ENCODE results near the gene NR3C1.
"Not testable (repeated sequence)": the region's sequence is repeated elsewhere in the genome, so short reads cannot be mapped to it uniquely, and the experiment has no call there.

The NR3C1 gene

DNA sequence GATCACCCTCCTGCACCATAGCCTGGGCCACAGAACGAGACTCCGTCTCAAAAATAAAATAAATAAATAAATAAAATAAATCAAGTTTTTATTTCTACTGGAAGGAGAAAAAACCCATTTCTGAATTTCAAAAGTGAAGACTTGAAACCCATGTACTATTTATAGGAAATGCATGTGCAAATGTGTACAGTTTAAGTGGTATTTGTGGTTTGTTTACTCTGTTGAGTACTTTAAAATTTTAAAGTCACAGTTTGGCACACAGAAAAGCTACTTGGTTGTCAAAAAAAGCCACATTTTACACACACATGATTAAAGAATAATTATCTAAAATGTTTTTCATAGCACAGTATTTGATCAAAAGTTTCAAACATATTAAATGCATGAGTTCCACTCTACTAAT, 43.6 kb downstream of the NR3C1 start:
- DNase-seq: no peak

DNA sequence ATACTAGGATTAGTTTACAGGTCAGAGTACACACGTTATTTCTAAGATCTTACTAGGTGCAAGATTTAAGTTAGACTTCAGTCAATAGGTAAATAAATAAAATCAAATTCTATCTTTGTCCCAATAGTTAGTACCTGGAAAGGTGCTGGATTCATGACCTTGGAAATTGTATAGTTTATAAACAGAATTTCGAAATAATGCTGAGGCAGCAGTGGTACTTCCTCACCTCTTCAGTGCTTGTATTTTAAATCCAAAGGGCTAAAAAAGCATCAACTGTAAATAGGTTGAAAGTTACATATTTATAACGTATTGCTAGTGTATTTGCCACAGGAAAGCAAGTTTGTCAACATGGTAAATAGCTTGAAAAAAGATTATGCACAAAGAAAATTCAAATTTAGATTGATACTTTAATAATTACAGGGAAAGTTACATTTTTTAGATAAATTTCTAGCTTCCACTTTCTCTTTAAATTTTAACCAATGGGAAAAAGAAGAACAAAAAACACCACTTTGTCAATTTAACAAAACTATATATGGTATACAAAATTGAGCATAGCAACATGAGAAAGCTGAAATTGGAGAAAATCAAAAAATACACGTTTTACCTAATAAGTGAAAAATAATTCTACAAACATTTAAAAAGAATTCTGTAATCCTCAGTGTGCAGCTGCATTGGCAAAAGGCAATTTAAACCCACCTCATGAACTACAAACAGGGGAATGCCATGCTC, 46.5 kb downstream of the NR3C1 start:
- DNase-seq: no peak

DNA sequence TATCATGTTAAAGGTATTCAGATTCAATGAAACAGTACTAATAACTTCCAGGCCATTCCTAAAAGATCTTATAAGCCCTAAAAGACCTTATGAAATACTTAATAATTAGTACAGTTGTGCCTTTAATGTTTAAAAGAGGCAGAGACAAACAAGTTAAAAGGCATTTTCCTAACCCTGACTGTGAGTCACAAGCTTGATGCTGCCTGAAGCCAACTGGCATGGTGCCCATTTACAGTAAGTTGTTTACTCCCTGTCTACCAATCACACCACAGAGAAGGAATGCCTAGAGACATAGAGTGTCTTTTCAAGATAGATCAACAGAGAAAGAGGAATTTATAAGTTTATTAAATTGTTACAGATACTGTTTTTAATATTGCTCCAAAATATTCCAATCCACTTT, 47.8 kb downstream of the NR3C1 start:
- DNase-seq: peak; percentile 1

DNA sequence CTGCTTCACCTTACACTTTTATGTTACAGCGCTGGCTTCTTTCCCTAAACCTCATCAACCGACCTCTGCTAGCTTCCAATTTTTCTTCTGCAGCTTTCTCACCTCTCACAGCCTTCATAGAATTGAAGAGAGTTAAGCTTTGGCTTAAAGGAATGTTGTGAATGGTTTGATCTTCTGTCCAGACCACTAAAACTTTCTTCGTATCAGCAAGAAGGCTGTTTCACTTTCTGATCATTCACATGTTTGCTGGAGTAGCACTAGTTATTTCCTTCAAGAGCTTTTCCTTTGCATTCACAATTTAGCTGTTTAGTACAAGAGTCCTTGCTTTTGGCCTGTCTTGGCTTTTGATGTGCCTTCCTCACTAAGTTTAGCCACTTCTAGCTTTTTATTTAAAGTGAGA, 49.5 kb downstream of the NR3C1 start:
- DNase-seq: no peak

DNA sequence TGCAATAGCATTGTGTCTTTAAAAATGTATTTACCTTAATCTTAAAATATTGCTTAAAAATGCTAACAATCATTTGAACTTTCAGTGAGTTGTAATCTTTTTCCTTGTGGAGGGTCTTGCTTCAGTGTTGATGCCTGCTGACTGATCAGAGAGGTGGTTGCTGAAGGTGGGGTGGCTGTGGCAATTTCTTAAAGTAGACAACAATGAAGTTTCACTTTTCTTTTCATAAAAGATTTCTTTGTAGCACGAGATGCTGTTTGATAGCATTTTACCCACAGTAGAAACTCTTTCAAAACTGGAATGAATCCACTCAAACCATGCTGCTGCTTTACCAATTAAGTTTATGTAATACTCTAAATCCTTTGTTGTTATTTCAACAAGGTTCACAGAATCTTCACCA, 50.8 kb downstream of the NR3C1 start:
- no peak for DNase-seq

DNA sequence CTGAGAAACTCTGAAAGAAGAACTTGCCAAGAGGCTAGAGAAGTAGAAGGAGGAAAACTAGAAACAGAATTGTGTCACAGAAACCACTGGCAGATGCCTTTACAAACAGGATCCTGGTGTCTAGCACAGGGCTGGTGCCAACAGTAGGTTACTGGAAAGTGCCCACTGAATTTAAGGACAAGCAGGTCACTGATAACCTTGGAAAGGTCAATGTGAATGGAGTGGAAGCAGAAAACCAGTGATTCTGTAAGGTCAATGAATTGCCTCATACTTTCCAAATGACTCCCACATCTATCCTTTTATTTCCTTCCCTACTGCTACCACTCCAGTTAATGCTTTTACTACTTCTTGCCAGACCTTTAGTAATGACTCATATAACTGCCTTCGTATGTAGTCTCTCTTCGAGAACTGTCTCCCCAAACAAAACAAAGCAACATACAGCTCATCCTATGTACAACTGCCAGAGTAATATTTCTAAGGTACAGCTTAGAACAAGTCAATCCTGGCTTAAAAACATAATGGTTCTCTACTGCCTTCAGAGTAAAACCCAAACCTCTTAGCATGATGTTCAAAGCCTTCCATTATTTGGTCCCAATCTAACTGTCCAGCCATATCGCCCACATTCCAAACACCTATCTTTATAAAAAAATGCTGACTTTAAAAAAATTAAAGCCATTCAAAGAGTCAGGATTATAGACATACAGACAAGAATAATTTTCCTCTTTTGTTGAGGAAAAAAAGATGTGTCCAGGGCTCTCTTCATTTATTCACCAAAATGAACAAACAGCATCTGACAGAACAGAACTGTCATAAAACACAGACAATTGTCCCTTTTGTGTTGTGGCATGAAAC, 52.5 kb downstream of the NR3C1 start:
- DNase-seq: no peak

DNA sequence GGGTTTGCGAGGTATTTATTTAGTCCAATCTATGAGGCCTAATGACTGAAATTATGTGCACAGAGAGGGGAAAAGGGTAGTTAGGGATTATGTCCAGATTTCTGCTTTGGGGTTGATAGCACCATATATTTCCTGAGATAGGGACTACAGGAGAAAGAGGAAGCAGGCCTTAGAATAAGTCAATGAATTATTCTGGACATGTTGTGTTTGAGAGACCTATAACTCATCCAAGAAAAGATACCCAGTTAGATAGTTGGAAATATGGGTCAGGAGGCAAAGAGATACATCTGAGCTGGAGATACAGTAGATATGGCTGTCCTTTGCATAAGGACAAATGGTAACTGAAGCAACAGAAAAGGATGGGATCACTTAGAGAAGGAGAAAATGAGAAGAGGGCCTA, 53.1 kb downstream of the NR3C1 start:
- DNase-seq: no peak

DNA sequence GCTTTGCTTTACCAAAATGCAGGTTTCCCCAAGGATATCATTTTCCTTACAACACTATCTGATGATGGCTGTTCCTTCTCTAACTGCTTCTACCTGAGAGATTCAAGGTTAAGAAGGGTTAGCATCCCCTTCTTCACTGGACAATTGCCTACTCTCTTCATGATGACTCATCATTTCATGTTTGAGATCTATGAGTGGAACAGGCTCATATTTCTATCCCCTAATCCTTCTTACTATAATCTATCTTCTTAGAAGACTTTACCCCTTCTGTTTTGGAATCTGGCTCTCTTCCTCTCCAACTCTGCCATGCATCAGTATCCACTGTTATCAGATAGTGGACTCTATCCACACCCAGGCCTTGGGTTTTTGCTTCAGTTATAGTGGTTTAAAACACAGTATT, 54.3 kb downstream of the NR3C1 start:
- no peak for DNase-seq

DNA sequence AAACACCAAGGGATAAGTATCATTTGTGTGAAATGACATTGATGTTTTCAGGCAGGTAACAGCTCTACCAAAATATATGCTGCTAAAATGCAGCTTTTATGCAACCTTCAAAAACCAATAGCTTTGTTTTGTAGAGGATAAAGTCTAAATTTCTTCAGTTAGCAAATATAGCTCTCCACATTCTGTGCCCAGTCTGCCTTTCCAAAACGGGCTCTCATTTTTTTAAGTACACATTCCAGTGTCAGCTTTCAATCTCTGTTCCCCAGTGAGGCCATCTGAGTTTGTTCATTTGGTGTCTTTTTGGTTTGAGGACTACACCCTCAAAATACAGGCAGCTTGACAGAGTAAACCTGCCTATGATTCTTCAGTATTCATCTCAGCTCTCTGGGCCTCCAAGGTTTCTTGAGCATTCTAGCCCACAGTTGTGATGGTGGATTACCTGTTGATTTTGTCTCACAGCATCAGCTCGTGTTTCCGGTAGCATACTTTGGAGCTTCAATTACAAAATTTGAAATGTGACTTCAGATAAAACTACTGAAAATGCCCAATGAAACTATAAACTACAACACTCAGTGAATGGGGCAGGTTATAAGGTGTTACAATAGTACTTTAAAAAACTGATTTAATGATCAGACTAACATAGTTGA, 55.7 kb downstream of the NR3C1 start:
- no peak for DNase-seq

DNA sequence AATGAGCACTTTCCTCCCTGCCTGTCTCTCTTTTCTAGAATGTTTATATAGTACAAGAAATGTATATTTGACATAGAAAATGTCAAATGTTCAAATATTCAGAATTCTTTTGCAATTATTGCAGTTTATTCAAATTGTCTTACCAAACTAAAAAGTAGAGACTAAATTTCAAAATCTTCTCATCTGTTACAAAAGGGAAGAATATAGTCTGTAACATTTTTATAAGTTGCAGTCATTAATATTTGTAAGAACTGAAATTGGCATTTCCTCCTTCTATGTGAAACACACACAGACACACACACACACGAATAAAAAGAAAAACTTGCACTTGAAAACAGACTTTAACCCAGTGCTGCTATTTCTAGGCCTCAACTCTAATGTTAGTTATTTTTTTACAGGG, 56.4 kb downstream of the NR3C1 start:
- no peak for DNase-seq

DNA sequence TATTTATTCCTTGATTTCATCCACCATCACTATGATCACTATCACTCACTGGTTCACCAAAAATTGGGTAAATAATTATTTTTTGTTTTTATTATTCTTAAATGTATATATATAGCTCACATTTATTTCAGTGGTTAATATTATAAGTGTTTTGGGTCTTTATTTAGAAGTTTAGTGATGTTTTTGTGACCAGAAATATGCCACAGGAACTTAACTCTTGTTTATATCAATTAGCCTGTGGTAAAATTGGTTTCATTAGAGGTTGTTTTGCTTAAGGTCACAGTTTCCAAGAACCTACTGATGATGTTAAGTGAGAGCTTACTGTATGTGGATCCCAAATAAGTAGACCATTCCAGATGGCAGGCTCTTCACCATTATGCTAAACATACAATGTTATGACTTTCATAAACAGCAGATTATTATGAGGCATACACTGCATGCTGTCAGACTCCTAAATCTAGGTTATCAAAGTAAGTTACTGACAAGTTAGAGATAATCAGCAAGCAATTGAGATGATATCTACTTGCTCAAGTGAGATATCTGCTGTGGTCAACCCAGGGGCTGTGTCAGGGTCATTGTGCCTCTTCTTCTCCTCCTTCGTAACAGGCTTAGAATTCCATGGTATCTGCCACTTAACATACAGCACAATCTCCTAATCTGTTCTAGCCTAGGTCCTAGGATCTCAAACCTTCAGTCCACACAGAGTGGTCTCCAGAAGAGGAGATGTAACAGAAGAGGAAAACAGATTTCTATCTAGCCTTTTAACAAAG, 57.6 kb downstream of the NR3C1 start:
- DNase-seq: no peak

DNA sequence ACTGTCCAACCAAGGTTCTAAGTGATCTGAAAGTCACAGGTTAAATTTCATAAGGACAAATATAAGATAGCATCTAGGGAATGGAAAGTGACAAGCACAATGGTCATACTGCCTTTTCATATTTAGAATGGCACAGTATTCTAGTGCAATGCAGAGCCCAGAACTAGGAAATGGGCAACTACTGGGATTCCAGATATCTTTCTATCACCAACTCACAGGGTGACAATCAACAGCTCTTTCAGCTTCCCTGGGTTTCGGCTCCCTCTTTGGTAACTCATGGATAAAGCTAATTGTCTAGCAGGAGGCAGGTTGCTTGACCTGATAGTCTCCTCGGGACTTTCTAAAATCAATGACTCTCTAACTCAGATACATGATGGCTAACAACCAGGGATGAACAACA, 60.4 kb downstream of the NR3C1 start:
- no peak for DNase-seq

DNA sequence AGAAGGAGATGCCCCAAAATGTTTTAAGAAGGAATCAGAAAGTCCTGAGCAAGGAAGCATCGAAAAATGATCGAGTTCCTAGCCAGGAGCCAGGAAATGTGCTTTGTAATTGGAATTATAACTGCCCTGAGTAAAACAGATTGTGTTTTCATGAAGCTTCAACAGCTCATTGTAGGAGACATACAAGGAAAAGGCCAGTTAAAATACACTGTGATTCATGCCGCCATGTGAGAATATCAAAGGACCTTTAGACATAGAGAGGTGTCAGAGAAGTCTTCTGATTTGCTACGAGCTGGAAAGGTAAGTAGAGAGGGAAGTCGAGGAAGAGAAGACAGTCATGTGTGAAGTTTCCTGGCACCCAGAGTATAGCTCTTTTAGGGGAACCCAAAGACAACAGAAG, 60.9 kb downstream of the NR3C1 start:
- no peak for DNase-seq

DNA sequence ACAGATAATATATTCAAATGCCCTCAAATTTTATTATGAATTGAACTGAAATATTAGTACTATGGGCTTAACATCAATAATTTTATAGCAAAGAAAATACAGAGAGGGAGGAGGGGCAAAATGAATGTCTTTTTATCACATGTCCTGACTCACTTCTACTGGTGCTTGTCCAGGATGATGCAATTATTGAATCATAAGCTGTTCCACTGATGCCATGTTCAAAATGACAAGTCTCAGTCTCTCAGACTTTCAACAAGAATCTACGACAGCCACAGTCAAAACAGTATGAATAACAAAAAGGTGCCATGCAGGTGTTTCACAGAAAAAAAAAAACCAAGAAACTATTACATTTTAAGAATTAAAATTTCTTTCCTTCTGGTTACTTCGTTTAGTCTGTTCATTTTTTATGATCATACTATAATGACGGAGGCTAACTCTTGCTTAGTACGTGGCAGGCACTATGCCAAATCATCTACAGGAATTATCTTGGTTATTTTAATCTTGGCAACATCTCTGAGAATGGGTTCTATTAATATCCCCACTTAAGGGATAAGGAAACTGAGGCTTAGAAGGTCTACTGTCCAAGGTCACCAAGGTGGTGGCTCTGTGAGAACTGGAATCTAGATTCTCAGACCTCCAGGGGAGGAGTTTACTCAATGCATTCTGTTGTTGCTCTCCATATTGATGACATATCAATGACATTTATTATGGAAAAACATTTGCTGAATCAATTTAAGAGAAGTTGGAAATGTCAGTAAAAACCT, 61.5 kb downstream of the NR3C1 start:
- DNase-seq: no peak

DNA sequence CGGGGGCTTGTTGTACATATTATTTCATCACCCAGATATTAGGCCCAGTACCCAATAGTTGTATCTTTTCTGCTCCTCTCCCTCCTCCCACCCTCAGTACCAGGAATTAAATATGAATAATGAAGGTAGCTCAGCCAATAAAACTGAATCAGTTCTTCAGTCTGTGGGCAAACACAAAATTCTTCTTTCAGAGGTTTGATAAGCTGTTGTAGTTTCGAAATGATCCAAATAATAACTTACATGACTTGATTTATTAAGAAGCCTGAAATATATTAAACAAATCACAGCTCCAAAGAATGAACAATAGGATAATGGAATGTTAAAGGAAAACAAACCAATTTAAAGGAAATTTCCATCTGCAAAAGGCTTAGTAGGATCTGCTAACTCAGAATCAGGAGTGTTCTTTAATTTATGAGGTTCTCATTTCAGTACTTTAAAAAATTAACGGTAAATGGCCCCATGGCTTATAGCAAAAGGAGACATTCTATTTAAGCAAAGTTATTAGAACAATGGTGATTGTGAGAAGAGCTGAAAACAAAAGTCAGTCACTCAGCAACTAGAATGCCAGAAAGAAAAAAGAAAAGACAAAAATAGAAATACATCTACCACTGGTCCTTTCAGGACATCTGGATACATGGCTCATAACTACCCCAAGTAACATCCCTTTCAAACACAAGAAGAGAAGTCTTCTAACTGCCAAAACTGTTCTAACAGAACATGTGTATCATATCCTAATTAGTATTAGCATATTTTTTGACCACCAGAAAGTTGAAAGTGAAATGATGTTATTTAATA, 62.4 kb downstream of the NR3C1 start:
- no peak for DNase-seq

DNA sequence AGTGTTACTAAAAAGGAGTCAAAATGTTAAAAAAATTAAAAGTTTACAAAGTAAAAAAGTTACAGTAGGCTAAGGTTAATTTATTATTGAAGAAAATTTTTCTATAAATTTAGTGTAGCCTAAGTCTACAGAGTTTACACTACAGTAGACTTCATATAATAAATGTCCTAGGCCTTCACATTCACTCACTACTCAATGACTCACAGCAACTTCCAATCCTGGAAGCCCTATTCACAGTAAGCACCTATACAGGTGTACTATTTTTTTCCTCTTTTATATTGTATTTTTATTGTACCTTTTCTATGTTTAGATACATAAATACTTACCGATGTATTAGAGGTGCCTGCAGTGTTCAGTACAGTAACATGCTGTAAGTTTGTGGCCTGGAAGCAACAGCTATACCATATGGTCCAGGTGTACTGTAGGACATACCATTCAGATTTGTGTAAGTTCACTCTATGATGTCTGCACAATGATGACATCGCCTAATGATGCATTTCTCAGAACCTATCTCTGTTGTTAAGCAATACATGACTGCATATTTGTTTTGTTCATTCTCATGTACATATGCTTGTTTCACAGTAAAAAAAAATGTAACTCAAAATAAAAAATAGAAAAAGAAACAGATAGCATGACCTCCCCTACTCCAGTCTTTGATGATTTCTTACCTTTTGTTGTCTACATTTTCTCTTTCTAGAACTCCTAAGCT, 64.7 kb downstream of the NR3C1 start:
- DNase-seq: no peak

DNA sequence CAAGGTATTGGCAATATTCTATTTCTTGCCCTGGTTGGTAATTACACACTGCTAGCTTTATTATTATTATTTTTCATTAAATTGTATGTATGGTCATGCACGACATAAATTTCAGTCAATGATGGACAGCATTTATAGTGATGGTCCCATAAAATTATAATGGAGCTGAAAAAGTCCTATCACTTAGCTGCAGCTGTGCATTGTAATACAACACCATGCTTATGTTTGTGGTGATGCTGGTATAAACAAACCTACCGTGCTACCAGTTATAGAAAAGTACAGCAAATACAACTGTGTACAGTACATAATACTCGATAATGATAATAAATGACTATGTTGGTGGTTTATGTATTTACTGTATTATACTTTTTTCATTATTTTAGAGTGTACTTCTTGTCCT, 65.5 kb downstream of the NR3C1 start:
- DNase-seq: no peak

DNA sequence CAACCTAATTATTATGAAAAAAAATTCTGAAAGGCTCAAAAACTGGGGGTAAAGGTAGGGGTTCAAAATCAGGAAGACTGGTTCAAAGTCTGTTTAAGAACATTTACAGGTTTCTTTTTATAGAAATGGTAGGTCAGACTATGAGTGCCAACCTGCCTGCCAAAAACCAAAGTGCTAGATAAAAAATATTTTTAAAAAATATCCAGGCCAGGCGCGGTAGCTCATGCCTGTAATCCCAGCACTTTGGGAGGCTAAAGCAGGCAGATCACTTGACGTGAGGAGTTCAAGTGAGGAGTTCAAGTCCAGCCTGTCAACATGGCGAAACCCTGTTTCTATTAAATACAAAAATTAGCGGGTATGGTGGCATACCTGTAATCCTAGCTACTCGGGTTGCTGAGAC, 67.0 kb downstream of the NR3C1 start:
- DNase-seq: no peak

DNA sequence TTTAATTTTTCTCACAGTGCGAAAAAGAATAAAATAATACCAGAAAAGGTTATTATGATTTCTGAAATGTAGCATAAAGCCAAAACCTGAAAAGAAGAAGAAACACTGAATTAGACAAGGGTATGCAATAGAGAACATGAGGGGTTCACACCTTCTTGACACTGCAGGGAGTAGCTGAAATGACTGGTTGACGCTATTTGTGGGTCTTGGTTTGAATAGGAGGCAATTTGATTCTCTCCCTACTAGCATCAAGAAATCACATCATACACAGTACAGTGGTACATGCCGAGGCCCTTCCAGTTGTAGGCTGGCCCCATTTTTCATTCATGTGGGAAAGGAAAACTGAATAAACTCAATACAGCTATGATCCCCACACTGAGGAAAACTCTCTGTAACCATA, 68.6 kb downstream of the NR3C1 start:
- DNase-seq: no peak

DNA sequence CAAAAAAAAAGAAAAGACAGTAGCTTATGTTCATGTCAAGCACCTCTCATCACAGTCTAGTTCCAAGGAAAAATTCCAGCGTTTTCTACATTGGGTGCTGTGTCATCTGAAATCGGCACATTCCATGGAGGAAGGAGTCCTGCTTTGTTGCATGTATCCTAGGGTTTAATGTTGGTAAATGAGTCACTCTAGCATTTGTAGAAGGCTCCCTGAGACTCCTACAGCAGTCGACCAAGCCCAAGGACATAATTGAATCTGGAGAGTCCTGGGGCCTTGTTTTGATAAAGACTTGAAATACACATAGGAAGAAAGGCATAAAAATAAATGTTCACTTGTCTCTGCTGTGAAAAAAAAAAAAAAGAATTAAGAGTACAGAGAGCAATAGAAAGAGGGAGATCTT, 69.1 kb downstream of the NR3C1 start:
- DNase-seq: not testable (repeated sequence)

DNA sequence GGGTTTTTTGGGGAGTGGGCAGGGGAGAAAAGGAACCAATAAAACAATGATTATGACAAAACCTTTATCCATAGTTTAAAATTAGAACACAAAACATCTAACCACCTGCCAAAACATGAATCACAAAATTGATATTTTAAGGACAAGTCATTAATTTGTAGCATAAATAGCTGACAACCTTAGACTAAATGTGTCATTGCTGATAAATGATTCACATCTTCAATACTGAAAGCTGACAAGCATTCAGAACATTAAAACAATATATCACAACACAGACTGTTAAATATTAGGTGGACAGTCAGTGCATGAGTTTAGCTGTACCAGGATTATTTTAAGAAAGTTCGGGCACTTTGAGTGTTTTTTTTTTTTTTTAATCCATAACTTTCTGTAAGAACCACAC, 71.5 kb downstream of the NR3C1 start:
- no peak for DNase-seq

Measured in NCI-H2107 (cell line).